NCI-H1417 (cell line): ENCODE results near the gene SHANK1.
A peak's percentile ranks its signal among the peaks of the same experiment; 100 is the strongest.

Experiments used
- DNase-seq, 3 experiments: peaks; one replicate each; lab custom pipeline; 2025; lab: John Stamatoyannopoulos, UW

Gene SHANK1

DNA sequence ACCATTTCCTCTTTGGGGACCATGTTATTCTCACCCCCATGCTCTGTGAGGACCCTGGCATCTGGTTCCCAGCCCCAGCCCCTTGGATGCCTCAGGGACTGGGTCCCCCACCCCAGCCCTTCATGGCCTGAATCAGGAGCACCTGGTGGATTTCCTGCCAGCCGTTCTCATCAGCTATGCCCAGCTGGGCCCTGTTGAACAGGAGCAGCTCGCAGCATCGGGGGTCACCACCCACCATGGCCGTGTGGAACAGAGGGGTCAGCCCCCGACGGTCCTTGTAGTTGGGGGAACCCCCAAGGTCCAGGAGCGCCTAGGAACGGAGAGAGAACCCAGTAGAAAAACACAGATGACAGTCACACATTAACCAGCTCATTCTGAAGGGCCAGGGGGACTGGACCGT is 7.8 kb downstream of the SHANK1 start:
- DNase-seq = no peak

DNA sequence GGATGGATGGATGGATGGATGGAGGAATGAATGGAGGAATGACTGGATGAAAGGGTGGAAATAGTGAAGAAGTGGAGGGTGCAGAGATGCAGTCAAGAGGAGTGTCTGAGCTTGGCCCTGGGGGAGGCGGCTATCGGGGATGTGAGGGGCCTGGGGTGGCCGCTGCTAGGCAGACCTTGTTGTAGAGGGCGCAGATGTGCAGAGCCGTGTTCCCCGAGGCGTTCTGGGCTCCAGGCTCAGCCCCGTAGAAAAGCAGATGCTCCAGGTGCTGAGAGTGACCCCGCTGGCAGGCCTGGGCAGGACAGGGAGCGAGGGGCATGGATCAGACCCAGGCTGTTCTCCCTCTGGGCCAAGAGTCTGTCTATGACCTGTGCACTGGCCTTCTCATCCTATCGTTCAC is 8.4 kb downstream of the SHANK1 start:
- no peak for DNase-seq

DNA sequence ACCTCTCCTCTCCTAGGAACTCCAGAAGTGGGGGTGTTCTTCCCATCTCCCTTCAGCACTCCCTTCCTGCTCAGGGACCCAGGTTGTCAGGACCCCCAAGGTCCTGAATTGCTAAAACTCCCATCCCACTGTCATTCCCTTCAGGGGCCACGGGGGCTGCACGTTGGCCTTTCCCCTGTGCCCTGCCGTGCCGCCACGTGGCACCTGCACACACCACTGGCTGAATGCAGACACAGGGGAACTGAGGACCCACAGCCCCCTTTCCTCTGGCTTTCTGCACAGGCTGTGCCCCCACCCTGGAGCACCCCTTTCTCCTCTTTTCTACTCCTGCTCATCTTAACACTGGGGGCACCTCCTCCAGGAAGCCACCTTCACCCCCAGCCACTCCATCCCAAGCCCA is 9.0 kb downstream of the SHANK1 start:
- DNase-seq = no peak

DNA sequence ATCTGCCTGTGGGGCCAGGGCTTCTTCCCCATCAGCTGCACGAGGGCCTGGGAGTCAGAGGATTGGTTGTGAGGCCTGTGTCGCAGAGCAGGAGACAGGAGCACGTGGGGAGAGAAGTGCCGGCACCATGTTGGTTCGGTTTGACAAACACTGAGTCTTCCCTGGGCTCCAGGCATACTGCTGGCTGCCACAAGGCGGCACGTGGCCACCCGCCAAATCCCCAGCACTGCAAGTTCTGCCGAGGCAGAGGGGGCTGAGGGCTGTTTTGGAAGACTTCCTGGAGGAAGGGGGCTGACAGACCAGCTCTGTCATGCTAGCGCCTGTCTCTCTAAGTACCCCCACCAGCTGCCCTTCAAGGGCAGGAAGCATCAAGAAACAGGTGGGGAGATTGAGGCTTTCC is 9.5 kb downstream of the SHANK1 start:
- DNase-seq = peak in 1 of 3 experiments; percentile 17

DNA sequence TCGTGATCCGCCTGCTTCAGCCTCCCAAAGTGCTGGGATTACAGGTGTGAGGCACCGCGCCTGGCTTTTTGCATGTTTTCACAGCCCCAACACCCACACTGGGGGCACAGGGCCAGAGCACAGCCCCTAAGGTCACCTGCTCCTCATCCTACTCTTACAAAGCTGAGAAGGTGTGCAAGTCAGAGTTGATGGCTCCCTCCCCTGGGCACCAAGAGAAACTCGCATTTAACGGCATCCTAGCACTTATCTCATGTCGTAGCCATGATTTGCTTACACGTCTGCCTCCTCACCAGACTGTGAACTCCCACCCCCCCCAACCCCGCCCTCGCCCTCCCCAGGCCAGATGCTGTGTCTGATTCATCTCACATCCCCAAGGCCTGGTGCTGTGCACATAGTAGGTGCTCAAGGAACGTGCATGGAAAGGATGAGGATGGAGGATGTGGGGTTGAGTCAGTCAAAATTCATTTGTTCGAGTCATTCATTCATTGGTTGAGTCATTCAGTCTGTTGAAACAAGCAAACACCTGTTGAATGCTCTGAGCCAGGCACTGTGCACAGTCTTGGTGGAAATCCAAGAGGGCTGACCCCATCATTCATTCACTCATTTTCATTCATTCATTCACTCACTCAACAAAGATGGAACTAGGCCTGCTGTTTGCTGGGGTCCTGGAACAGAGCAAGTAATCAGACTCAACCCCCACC is 11.3 kb downstream of the SHANK1 start:
- DNase-seq = peak in 1 of 3 experiments; percentile 3

DNA sequence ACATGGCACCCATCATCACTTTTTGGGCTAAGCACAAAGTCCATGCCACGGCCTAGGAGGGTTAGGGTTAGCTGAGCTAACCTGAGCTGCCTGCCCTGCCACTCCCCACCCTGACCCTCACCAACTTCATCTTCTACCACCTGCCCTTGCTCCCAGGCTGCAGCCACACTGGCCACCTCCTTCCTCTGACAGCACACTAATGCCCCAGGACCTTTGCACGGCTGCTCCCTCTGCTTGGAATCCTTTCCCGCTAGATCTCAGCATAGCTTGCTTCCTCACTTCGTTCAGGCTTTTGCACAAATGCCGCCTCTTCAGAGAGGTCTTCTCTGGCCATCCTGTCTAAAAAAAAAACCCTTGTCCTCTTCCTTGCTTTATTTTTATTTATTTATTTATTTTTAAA is 13.2 kb downstream of the SHANK1 start:
- DNase-seq = no peak

DNA sequence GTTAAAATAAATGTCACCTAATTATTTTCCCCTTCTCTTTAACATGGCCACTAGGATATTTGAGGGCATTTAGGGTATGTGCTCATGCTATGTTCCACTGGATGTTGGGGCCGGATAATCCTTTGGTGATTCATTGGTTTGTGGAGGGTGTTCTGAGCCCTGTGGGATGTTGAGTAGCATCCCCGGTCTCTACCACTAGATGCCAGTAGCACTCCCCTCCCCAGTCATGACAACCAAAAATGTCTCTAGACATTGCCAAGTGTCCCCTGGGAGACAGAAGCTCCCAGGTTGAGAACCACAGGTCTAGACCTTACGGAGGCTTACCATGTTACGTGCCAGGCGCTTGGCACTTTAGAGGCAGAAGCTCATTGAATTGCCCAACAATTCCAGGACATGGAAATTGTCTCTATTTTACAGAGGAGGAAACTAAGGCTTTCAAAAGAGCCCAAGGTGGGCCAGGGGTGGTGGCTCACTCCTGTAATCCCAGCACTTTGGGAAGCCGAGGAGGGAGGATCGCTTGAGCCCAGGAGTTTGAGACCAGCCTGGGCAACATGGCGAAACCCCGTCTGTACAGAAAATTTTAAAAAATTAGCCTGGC is 14.1 kb downstream of the SHANK1 start:
- peak in 2 of 3 experiments; percentile 26 to 73 for DNase-seq

DNA sequence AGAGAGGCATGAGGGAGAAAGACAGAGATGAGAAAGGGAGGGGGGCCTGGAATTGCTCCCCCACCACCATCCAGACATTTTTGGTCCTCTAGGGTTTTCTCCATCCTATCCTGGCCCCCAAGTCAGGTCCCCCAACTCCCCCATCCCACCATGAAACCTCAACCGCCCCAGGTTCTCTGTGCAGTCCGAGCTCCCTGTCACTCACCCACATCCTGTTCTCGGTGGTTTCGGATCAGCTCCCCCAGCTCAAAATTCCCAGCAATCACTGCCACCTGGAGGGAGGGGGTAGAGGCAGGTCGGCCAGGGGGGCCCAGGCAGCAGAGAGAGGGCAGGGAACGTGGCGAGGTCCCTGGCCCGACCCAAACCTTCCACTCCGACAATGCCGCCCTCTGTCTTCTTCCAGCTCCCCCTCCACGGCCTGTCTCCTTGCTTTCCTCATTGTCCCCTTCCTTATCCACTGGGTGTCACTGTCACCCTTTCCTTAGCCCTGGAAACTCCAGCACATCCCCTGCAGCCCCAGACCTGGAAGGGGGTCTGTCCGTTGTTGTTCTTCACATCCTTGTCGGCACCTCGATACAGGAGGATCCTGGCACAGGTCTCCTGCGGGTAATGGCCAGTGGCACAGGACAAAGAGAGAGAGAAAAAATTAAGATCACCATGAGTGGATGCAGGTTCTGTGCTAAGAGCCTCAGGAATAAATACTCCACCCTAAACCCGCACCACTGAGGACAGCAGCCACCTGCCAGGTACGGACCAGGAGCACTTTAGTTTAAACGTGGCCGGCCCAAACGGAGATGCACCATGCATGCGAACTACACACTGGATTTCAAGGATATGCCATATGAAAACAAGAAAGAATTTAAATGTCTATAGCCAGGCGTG is 15.4 kb downstream of the SHANK1 start:
- DNase-seq = peak in 2 of 3 experiments; percentile 65 to 78

DNA sequence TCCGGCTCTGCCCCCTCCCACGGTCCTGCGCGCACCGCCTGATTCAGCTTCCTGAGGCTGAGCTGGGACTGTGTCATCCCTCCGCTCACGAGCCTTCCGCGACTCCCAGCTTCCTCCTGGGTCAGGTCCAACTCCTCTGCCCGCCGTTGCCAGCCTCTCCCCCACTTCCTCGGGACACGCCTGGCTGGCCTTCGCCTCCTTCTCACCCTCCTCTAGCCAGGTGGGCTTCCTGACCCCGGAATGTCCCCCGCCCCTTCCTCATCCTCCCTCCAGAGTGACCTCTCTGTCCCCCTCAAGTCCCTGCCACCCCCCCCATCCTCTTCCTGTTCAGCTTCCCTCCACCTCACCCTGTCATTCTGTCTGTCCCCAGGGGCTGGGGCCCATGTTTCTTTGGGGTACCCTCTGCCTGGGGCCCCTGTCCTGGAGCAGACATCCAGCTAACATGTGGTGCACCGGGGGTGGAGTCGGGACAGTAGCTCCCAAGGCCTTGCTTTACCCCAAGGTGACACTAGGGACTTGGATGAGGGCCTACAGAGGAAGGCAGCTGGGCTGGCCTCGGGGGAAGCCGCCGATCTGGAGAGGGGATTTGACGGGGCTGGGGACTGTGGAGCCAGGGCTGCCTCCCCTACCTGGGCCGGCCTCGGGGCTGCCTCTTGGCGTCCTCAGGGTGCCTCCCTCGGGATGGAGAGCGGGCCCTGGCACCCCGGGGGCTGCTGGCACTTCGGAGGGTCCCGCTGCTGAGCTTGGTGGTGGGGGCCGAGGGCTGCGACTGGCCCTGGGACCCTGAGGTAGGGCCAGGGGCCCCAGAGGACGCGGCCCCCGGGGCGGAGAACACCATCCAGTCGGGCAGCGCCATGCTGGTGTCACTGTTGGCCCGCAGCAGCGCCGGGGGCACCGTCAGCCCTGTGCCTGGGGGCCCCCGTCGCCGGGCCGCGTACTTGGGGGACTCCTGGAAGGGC is 16.5 kb downstream of the SHANK1 start:
- peak in 2 of 3 experiments; percentile 13 to 23 for DNase-seq

DNA sequence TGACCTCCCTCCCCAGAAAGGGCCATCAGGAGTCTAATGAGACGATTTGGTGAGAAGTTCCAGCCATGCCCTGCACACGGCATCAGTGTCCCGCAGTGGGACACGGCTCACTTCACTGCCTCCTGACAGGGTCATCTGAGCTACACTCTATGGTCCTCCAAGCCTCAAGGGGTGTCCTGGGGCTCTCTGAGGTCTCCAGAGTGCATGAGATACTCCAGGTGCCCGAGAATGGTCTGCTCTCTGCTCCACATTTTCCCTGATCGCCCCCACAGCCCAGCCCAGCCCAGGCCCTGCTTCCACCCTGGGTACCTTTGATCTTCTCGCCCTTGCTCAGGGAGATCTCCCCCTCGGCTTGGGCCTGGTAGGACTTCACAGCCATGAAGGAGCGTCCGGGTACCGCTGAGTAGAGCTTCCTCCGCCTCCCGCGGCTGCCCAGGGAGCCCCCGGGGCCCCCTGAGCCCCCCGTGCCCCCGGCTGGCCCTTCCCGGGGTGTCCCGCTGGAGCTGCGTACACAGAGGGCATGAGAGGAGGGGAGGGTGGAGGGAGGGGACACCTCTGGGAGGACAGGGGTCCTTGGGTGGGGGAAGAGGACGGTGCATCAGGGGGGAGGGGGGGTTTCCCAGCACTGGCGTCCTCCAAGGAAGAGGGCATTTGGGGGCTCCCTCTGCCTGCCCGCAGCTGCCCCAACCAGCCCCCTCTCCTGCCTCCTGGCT is 17.3 kb downstream of the SHANK1 start:
- DNase-seq = no peak

DNA sequence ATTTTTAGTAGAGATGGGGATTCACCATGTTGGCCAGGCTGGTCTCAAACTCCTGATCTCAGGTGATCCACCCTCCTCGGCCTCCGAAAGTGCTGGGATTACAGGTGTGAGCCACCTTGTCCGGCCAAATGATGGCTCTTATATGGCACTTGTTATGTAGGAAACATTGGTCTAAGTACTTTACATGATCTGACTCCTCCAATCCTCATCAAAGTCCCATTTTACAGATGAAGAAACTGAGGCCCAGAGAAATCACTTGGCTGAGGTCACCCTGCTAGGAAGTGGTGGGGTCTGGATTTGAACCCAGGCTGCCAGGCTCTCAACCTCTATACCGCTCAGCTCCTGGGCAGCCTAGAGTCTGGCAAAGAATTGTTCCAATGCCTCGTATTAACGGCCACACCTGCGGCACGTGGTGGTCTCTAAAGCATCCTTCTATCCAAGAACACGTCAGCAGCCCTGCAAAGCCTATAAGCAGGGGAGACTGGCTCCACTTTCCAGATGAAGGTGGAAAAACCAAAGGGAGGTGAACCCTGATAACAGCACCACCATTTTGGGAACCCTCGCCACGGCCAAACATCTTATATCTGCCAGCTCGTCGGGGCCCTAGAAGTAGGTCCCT is 18.1 kb downstream of the SHANK1 start:
- DNase-seq = no peak

DNA sequence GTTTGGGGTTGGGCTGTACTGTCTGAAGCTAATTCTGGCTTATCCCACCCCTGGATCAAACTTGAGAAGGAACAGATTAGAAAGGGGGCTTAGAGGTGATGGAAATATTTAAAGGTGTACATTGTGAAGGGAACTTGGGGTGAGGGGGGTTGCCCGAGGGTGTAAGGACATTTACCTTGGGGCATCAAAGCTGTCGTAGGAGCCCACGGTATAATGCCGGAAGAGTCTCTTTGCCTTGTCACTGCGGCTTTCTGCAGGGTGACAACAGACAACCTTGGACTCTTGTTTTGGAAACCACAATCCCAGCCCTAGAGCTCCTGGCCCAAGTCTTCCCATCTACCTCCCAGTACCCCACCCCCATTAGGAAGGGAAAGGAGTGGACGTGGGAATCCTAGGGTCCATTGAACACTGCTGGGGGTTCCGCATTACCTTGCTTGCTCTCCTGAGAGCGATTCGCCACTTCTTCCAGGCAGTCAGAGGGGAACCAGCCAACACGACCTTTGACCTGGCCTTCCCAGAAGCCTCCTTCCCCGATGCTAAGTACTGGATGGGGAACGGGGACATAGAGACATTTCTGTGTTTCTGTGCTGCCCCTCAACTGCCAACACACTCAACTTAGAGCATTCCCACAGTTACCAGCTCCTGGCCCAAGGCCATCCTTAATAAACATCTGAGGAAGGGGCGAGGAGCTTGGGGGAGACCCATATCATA is 22.0 kb downstream of the SHANK1 start:
- DNase-seq = no peak

DNA sequence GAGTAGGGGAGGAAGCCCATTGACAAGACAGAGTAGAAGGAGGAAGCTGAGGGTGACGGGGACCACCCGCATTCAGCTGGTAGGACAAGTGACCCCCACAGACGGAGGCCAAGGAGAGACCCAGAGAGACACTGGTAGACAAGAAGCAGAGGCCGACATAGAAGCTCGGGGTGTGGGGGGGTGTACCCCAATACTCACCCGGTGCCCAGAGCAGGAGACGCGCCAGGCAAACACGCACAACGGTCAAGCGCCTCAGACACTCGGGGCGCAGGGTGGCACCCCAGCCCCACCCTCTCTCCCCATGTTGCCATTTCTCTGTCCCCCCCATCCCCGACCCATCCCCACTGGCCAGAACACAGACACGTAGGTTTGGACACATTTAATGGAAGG is 23.5 kb downstream of the SHANK1 start:
- DNase-seq = no peak

DNA sequence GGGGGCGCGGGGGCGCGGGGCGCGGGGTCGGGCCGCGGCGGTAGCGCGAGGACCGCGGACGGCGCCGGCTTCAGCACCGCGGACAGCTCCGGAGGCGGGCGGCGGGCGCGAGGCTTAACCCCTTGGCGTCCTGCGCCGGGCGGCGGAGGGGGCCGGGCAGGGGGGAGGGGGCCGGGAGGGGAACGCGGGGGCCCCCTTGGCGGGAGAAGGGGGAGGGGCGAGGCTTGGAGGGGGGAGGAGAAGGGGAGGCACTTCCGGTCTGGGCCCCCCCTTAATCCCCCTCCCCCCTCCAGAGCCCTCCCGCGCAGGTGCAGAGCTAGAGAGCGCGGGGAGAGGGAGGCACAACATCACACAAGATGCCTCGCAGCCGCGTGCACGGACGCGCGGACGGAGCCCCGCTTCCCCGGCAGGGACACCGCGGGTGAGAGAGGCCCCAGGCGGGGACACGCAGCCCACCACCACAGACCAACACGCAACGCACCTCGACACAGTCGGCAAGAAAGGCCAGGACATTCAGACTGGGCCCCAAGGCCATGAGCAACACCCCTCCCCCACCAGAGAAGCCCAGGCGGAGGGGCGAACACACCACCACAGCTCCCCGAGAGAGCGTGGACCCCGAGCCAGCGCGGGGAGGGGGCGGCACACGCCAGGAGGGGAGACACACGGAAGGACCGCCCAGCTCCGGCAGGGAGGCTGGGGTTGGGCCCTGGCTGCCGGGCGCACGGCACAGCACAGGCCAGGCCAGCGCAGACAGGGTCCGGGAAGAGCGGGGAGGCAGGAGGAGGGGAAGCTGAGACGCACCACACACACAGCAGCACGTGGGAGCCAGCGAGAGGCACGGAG is 24.1 kb downstream of the SHANK1 start:
- DNase-seq = peak in 2 of 3 experiments; percentile 81 to 89

DNA sequence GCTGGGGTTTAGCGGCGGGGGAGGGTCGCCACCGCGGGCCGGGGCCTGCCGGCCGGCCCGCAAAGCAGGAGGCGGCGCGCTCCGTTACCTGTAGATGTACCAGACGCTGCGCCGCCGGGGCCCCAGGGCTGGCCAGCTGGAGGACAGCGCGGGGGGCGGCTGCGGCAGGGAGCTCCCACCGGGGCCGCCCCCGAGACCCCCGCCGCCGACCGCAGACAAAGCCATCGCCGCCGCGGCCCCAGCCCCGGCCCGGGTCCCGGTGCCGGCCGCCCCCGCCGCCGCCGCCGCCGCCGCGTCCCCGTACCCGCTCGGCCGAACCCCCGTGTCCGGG is 24.8 kb downstream of the SHANK1 start:
- DNase-seq = peak in 2 of 3 experiments; percentile 13 to 33

DNA sequence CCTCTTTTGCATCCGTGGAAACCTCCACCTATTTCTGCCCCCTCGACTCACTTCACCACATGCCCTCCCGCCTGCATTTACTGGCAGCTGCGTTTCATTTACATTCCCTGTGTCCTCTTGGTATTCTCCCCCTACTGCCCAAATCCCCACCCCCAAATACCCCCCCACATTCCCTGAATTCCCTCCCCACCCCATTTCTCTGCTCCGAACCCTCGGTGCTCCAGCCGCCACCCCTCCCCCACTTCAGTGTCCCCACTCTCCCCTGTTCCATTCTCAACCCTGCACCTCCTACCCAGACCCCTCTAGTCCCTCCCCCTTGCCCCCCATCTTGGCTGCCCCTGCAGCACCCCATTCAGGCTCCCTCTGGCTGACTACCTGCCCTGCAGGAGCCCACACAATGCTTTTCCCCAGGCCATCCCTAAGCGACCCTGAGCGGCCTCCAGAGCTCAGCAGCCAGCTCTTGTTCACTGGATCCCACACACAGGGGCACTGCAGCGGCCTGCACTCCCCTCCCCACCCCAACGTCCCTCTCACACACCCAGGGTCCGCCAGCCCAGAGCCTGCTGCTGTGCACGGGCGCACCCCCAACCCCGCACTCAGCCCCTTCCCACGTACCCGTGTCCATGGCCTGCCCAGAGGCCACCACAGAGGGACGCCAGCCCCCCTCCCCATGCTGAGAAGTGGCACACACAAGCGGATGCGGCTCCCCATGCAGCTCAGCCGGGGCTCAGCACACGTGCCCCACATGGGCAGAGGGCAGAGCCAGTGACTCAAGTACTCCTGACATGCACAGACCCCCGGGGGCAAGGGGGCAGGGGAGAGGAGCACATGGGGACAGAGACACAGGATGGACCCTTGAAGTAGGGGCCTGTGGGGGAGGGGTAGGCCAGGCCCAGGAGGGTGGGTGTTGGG is 26.3 kb downstream of the SHANK1 start:
- peak in 2 of 3 experiments; percentile 24 for DNase-seq

DNA sequence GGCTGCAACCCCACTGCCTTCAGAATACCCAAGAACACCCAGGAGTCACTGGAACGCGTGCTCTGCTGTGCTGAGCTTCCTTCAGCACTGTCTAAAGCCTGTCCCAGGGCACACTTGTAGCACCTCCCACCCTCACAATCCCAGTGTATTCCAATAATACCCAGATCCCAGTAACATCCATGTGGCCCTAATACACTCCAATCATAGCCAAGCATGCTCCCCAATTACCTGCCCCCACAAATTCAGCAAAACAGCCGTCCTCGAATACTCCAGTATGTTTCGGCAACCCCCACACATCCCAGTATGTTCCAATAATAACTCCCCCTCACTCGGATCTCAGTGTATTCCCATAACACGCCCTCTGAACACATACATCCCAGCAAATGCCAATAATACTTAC is 29.2 kb downstream of the SHANK1 start:
- no peak for DNase-seq

DNA sequence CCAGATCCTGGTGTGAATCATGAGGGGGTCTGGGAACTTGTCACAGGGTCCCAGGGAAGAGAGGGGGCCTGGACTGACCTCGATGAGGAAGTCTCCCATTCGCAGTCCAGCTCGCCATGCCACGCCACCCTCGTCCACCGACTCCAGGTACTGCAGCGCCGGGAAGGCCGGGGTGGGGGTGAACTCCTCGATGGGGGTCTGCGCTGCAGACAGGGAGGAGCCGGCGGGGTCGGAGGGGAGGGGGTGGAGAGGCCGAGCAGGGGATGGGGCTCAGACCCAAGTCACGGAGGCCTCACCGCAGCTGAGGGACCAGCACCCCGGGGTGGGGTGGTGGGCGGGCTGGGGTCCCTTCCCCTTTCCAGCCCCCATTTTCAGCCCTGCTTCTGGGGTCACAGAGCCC is 30.8 kb downstream of the SHANK1 start:
- no peak for DNase-seq
